K562 (cell line): ENCODE measurements around the gene PLEKHA6. TPM values are rescaled to one million over a fixed set of nuclear protein-coding genes. Genes with fewer than 3 reads are reported as not detected.

Experiments
- BRD4 ChIP-seq: fragments of 200-600 bp; sonication (generic); IDR thresholded peaks from 2 replicates; pipeline ENCODE4 v1.6.1; 2017; ENCODE audit warnings: inconsistent platforms
- CHD2 ChIP-seq: IDR thresholded peaks from 2 replicates; pipeline ENCODE4 v1.6.1; 2011; ENCODE audit warnings: low read depth, low read length
- CREB1 ChIP-seq, 2 experiments: sonication (generic) in 1 of 2; formaldehyde crosslinking in 1 of 2; IDR thresholded peaks; 2 replicates each; pipeline versions ENCODE4 v1.6.1 to v1.8.0; 2012 to 2022; ENCODE audit warnings: inconsistent platforms in 1 of 2, mild to moderate bottlenecking in 1 of 2, missing genetic modification reagents in 1 of 2, moderate library complexity in 1 of 2
- DMBX1 ChIP-seq: fragments of 250-450 bp; sonication (Bioruptor Pico); IDR thresholded peaks from 2 replicates; pipeline ENCODE4 v1.8.0; 2022; ENCODE audit warnings: inconsistent platforms, mild to moderate bottlenecking, moderate library complexity, borderline replicate concordance
- FOXJ2 ChIP-seq: fragments of 200-800 bp; sonication (Bioruptor generic); IDR thresholded peaks from 2 replicates; pipeline ENCODE4 v1.6.1; 2016; ENCODE audit warnings: missing genetic modification characterization, missing compliant biosample characterization
- GABPA ChIP-seq: fragments of 200-800 bp; sonication (Bioruptor generic); conservative IDR thresholded peaks from 2 replicates; pipeline ENCODE4 v1.6.1; 2016; ENCODE audit warnings: low read depth, missing genetic modification characterization, missing compliant biosample characterization
- GABPB1 ChIP-seq: sonication (generic); formaldehyde crosslinking; IDR thresholded peaks from 2 replicates; pipeline ENCODE4 v1.8.0; 2022; ENCODE audit warnings: mild to moderate bottlenecking, missing genetic modification reagents
- HCFC1 ChIP-seq: IDR thresholded peaks from 2 replicates; pipeline ENCODE4 v1.6.1; 2012; ENCODE audit warnings: low read depth, low read length, improper control_type of control experiment
- HIVEP1 ChIP-seq: fragments of 250-450 bp; sonication (Bioruptor Pico); IDR thresholded peaks from 2 replicates; pipeline ENCODE4 v1.4.0; 2020; ENCODE audit warnings: mild to moderate bottlenecking
- JUND ChIP-seq, 2 experiments: IDR thresholded peaks; 2 replicates in 1 of 2; 3 replicates in 1 of 2; pipeline ENCODE4 v1.6.1; 2011; ENCODE audit warnings: borderline replicate concordance in 2 of 2, low read depth in 2 of 2, low read length in 2 of 2, improper control_type of control experiment in 1 of 2, missing biosample characterization in 1 of 2, missing genetic modification characterization in 1 of 2, missing genetic modification reagents in 1 of 2
- MIER1 ChIP-seq: fragments of 450-650 bp; IDR thresholded peaks from 2 replicates; pipeline ENCODE4 v1.6.1; 2016; ENCODE audit warnings: antibody characterized with exemption, mild to moderate bottlenecking, low read depth
- NCOR1 ChIP-seq: fragments of 450-650 bp; IDR thresholded peaks from 2 replicates; pipeline ENCODE4 v1.6.1; 2016; ENCODE audit warnings: mild to moderate bottlenecking, moderate library complexity
- NFYB ChIP-seq: IDR thresholded peaks from 2 replicates; pipeline ENCODE4 v1.6.1; 2011; ENCODE audit warnings: mild to moderate bottlenecking, moderate library complexity; ENCODE audit not compliant: insufficient read length; ENCODE audit errors: extremely low read depth
- NR2C2 ChIP-seq, 2 experiments: fragments of 200-800 bp in 1 of 2; sonication (Bioruptor generic) in 1 of 2; sonication (generic) in 1 of 2; formaldehyde crosslinking in 1 of 2; IDR thresholded peaks; 2 replicates each; pipeline versions ENCODE4 v1.6.1 to v1.8.0; 2016 to 2022; ENCODE audit warnings: mild to moderate bottlenecking in 1 of 2, missing compliant biosample characterization in 1 of 2, missing genetic modification characterization in 1 of 2, missing genetic modification reagents in 1 of 2
- RBM15 ChIP-seq: fragments of 200-400 bp; formaldehyde crosslinking; IDR thresholded peaks from 2 replicates; pipeline ENCODE4 v1.6.1; 2018; ENCODE audit warnings: mild to moderate bottlenecking, low read length, moderate library complexity; ENCODE audit not compliant: insufficient read depth
- RBM39 ChIP-seq: fragments of 200-400 bp; formaldehyde crosslinking; optimal IDR thresholded peaks from 2 replicates; pipeline ENCODE3; 2018; ENCODE audit warnings: low read depth, low read length
- SOX6 ChIP-seq: fragments of 450-650 bp; IDR thresholded peaks from 2 replicates; pipeline ENCODE4 v1.6.1; 2014; ENCODE audit warnings: mild to moderate bottlenecking
- SUPT5H ChIP-seq: fragments of 450-650 bp; IDR thresholded peaks from 2 replicates; pipeline ENCODE4 v1.6.1; 2016
- TAF9B ChIP-seq: fragments of 450-650 bp; IDR thresholded peaks from 2 replicates; pipeline ENCODE4 v1.6.1; 2018; ENCODE audit warnings: mild to moderate bottlenecking; ENCODE audit not compliant: partially characterized antibody
- TCF3 ChIP-seq: sonication (generic); formaldehyde crosslinking; IDR thresholded peaks from 2 replicates; pipeline ENCODE4 v1.4.0; 2020; ENCODE audit warnings: mild to moderate bottlenecking, missing genetic modification reagents
- TEAD4 ChIP-seq, 2 experiments: sonication (generic) in 1 of 2; formaldehyde crosslinking in 1 of 2; IDR thresholded peaks; 2 replicates each; pipeline versions ENCODE4 v1.6.1 to v1.8.0; 2012 to 2022; ENCODE audit warnings: borderline replicate concordance in 1 of 2, inconsistent platforms in 1 of 2, low read length in 1 of 2, mild to moderate bottlenecking in 1 of 2, missing genetic modification reagents in 1 of 2
- YBX1 ChIP-seq: fragments of 450-650 bp; IDR thresholded peaks from 2 replicates; pipeline ENCODE4 v1.7.1; 2016; ENCODE audit warnings: mild to moderate bottlenecking
- ZNF445 ChIP-seq: fragments of 250-450 bp; sonication (Bioruptor Pico); IDR thresholded peaks from 2 replicates; pipeline ENCODE4 v1.4.0; 2020; ENCODE audit warnings: low read depth, mild to moderate bottlenecking, moderate library complexity
- polyA plus RNA-seq, 8 experiments: library from polyadenylated mRNA; depleted of rRNA in 4 of 8; stranded (reverse) in 5 of 8; unstranded in 3 of 8; fragments of >200 nt; fragmentation: Nextera tagmentation in 2 of 8; fragmentation: Illumina TruSeq in 1 of 8; extraction: Ambion mirVana in 2 of 8; extraction: Trizol in 1 of 8; gene quantifications; 2 replicates each; pipeline versions ENCODE4 v1.2.1 to v1.2.3, GENCODE V29; 2011 to 2014; ENCODE audit warnings: inconsistent platforms in 1 of 8, missing spikeins in 1 of 8
- total RNA-seq, 7 experiments: library from RNA; depleted of rRNA in 6 of 7; stranded (reverse); fragments of >200 nt in 6 of 7; fragmentation: Illumina TruSeq in 2 of 7; extraction: Trizol in 2 of 7; gene quantifications; 2 replicates each; pipeline versions ENCODE4 v1.2.1 to v1.2.3, GENCODE V29; 2011 to 2021; ENCODE audit warnings: low replicate concordance in 1 of 7
- TF ChIP-seq, protein P1 (sequence below): sonication (generic); formaldehyde crosslinking; IDR thresholded peaks from 2 replicates; pipeline ENCODE4 v1.8.1; 2022; ENCODE audit warnings: missing genetic modification reagents
- TF ChIP-seq, protein P2 (sequence below), 2 experiments: fragments of 450-650 bp in 1 of 2; sonication (generic) in 1 of 2; formaldehyde crosslinking; conservative IDR thresholded peaks; 2 replicates each; pipeline versions ENCODE4 v1.4.0 to v1.8.1; 2020 to 2022; ENCODE audit warnings: mild to moderate bottlenecking in 1 of 2, missing genetic modification reagents in 1 of 2
- TF ChIP-seq, protein P3 (sequence below): sonication (generic); formaldehyde crosslinking; IDR thresholded peaks from 2 replicates; pipeline ENCODE4 v1.8.1; 2023; ENCODE audit warnings: mild to moderate bottlenecking, missing genetic modification reagents

The PLEKHA6 gene
- total and polyA plus RNA-seq, 9 of the 15 experiments (the other 6 are each of a cell fraction or from before 2014, with no cell fraction given): under 0.01 to 0.33 (median 0.01) TPM; not detected in 4

DNA sequence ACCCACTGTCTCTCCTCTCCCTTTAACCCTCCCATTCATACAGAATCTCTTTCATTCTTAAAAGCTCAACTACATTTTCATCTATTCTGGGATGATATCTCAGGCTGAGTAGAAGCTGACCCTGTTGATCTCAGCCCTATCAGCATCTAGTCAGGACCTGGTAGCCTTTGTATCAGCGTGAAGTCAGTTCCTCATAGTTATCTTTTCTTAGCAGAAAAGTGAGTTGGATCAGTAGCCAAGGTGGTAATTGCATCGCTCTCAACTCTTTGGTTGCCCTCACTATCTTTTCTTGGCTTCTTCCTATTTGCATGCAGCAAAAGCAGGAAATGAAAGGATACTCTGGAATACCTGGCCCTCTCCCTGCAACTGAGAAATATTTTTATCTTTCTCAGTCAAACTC is 132.4 kb downstream of the PLEKHA6 start (continued):
- TF ChIP-seq TCF3 (CRISPR knock-in tag): peak; percentile 97
- TF ChIP-seq JUND (IDR thresholded peaks at IDR 0.05; ENCODE audit: borderline replicate concordance, low read depth, low read length): no peak
- TF ChIP-seq JUND (tag; IDR thresholded peaks at IDR 0.05; ENCODE audit: borderline replicate concordance, low read depth, low read length): peak; percentile 28; the same call in 1 of the 3 replicates
- no peak for TF ChIP-seq RBM39
- no peak for TF ChIP-seq GABPB1 (CRISPR knock-in tag)
- TF ChIP-seq NFYB: no peak
- TF ChIP-seq CREB1 (IDR thresholded peaks at IDR 0.05): peak; percentile 11; the same call in 1 of the 2 replicates
- no peak for TF ChIP-seq CREB1 (CRISPR knock-in tag; IDR thresholded peaks at IDR 0.05)
- no peak for TF ChIP-seq SUPT5H
- no peak for TF ChIP-seq YBX1
- no peak for TF ChIP-seq BRD4
- TF ChIP-seq FOXJ2 (tag): no peak
- peak; percentile 97 for TF ChIP-seq TEAD4 (IDR thresholded peaks at IDR 0.05; ENCODE audit: low read length)
- no peak for TF ChIP-seq TEAD4 (CRISPR knock-in tag; IDR thresholded peaks at IDR 0.05; ENCODE audit: borderline replicate concordance)
- no peak for TF ChIP-seq MIER1
- TF ChIP-seq DMBX1 (CRISPR knock-in tag): no peak
- no peak for TF ChIP-seq ZNF445 (CRISPR knock-in tag)
- no peak for TF ChIP-seq HCFC1
- TF ChIP-seq, protein P1, sequence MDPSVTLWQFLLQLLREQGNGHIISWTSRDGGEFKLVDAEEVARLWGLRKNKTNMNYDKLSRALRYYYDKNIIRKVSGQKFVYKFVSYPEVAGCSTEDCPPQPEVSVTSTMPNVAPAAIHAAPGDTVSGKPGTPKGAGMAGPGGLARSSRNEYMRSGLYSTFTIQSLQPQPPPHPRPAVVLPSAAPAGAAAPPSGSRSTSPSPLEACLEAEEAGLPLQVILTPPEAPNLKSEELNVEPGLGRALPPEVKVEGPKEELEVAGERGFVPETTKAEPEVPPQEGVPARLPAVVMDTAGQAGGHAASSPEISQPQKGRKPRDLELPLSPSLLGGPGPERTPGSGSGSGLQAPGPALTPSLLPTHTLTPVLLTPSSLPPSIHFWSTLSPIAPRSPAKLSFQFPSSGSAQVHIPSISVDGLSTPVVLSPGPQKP: no peak
- no peak for TF ChIP-seq RBM15
- TF ChIP-seq, protein P2, sequence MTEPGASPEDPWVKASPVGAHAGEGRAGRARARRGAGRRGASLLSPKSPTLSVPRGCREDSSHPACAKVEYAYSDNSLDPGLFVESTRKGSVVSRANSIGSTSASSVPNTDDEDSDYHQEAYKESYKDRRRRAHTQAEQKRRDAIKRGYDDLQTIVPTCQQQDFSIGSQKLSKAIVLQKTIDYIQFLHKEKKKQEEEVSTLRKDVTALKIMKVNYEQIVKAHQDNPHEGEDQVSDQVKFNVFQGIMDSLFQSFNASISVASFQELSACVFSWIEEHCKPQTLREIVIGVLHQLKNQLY (CRISPR knock-in tag; conservative IDR thresholded peaks at IDR 0.05): no peak
- no peak for TF ChIP-seq GABPA (tag)
- TF ChIP-seq CHD2: no peak
- TF ChIP-seq HIVEP1: no peak
- TF ChIP-seq, protein P3, sequence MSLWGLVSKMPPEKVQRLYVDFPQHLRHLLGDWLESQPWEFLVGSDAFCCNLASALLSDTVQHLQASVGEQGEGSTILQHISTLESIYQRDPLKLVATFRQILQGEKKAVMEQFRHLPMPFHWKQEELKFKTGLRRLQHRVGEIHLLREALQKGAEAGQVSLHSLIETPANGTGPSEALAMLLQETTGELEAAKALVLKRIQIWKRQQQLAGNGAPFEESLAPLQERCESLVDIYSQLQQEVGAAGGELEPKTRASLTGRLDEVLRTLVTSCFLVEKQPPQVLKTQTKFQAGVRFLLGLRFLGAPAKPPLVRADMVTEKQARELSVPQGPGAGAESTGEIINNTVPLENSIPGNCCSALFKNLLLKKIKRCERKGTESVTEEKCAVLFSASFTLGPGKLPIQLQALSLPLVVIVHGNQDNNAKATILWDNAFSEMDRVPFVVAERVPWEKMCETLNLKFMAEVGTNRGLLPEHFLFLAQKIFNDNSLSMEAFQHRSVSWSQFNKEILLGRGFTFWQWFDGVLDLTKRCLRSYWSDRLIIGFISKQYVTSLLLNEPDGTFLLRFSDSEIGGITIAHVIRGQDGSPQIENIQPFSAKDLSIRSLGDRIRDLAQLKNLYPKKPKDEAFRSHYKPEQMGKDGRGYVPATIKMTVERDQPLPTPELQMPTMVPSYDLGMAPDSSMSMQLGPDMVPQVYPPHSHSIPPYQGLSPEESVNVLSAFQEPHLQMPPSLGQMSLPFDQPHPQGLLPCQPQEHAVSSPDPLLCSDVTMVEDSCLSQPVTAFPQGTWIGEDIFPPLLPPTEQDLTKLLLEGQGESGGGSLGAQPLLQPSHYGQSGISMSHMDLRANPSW (CRISPR knock-in tag): no peak
- no peak for TF ChIP-seq TAF9B
- peak; percentile 85 for TF ChIP-seq SOX6
- peak; percentile 87 for TF ChIP-seq NCOR1
- no peak for TF ChIP-seq NR2C2 (CRISPR knock-in tag; IDR thresholded peaks at IDR 0.05)
- no peak for TF ChIP-seq NR2C2 (tag; IDR thresholded peaks at IDR 0.05)
